ENCODE measurements around the gene FIG4.

DNA sequence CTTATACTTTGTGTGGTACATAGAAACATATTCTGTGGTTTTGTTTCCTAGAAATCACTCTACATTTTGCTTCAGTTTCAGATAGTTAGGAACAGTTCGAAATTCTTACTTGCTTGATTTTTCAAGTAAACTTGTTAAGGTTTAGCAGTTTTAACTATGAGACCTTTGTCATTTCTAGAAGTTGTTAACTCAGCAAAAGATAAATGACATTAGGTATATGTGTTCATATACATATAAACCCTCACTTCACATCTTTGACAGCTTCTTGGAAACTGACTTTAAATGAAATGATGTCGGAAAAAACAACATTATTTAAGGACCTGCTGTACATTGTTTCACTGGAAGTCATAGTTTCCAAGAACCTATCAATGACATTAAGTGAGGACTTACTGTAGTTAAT, 96.2 kb downstream of the FIG4 start:
- TF ChIP-seq MXI1 (IDR thresholded peaks at IDR 0.05; ENCODE audit: borderline replicate concordance, low read depth, low read length) (no peak), POLR2A (IDR thresholded peaks at IDR 0.05; ENCODE audit: low read depth, low read length) (no peak), MAFK (IDR thresholded peaks at IDR 0.05; ENCODE audit: low read depth, low read length) (no peak), BHLHE40 (IDR thresholded peaks at IDR 0.05; ENCODE audit: low read depth, low read length) (no peak), CEBPB (IDR thresholded peaks at IDR 0.05; ENCODE audit: low read depth, low read length) (no peak), RCOR1 (IDR thresholded peaks at IDR 0.05; ENCODE audit: insufficient replicate concordance, low read length) (no peak), FOS (IDR thresholded peaks at IDR 0.05; ENCODE audit: low read depth, low read length) (no peak), RFX5 (IDR thresholded peaks at IDR 0.05; ENCODE audit: low read depth, low read length) (no peak), RAD21 (IDR thresholded peaks at IDR 0.05; ENCODE audit: low read length) (no peak), SMC3 (IDR thresholded peaks at IDR 0.05; ENCODE audit: low read depth, low read length) (no peak), NFE2L2 (IDR thresholded peaks at IDR 0.05; ENCODE audit: low read depth, low read length) (no peak), MAZ (IDR thresholded peaks at IDR 0.05; ENCODE audit: borderline replicate concordance, low read depth, low read length) (no peak)
- TF ChIP-seq, protein P1, sequence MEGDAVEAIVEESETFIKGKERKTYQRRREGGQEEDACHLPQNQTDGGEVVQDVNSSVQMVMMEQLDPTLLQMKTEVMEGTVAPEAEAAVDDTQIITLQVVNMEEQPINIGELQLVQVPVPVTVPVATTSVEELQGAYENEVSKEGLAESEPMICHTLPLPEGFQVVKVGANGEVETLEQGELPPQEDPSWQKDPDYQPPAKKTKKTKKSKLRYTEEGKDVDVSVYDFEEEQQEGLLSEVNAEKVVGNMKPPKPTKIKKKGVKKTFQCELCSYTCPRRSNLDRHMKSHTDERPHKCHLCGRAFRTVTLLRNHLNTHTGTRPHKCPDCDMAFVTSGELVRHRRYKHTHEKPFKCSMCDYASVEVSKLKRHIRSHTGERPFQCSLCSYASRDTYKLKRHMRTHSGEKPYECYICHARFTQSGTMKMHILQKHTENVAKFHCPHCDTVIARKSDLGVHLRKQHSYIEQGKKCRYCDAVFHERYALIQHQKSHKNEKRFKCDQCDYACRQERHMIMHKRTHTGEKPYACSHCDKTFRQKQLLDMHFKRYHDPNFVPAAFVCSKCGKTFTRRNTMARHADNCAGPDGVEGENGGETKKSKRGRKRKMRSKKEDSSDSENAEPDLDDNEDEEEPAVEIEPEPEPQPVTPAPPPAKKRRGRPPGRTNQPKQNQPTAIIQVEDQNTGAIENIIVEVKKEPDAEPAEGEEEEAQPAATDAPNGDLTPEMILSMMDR (conservative IDR thresholded peaks at IDR 0.05; ENCODE audit: low read depth, low read length), result no peak
- TF ChIP-seq, protein P2, sequence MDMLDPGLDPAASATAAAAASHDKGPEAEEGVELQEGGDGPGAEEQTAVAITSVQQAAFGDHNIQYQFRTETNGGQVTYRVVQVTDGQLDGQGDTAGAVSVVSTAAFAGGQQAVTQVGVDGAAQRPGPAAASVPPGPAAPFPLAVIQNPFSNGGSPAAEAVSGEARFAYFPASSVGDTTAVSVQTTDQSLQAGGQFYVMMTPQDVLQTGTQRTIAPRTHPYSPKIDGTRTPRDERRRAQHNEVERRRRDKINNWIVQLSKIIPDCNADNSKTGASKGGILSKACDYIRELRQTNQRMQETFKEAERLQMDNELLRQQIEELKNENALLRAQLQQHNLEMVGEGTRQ (IDR thresholded peaks at IDR 0.05; ENCODE audit: low read depth, low read length), result no peak
